ENCODE measurements around the gene ZNF275.

DNA sequence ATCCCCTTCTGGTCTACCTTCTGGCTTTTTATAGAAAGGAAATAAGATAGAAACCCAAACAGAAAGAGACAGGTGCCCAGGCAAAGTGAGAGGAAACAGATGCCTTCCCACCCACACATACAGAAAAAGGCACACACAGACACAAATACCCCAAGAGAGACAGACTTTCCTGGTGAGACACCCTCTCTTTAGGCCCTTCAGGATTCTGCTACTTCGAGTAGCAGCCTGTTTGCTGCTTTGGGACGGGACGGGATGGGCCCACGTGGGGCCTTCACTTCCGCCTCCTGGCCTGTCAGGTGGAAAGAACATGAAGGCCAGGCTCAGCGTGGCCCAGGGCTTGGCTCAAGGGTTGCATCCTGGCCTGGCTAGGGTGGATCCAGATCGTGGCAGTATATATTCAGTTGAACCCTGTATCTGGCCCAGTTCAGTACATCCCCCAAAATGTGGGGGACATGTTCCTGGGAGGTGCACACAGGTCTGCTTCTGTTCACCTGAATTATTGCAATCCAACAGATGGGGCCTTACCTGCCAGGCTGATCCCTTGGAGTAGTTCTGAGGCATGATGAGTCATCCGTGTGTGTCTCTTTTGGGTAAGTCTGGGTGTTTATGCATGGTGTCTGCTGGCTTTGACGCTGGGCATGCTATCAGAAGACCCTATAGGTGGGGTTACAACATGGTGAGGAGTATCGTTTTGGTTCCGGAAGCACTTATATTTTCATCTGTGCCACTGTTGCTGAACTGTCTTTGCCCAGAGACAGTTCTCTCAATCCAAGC, 2.4 kb downstream of the ZNF275 start:
- TF ChIP-seq, protein P1, sequence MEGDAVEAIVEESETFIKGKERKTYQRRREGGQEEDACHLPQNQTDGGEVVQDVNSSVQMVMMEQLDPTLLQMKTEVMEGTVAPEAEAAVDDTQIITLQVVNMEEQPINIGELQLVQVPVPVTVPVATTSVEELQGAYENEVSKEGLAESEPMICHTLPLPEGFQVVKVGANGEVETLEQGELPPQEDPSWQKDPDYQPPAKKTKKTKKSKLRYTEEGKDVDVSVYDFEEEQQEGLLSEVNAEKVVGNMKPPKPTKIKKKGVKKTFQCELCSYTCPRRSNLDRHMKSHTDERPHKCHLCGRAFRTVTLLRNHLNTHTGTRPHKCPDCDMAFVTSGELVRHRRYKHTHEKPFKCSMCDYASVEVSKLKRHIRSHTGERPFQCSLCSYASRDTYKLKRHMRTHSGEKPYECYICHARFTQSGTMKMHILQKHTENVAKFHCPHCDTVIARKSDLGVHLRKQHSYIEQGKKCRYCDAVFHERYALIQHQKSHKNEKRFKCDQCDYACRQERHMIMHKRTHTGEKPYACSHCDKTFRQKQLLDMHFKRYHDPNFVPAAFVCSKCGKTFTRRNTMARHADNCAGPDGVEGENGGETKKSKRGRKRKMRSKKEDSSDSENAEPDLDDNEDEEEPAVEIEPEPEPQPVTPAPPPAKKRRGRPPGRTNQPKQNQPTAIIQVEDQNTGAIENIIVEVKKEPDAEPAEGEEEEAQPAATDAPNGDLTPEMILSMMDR (IDR thresholded peaks at IDR 0.05; ENCODE audit: poor library complexity), result no peak
- TF ChIP-seq EZH2 (IDR thresholded peaks at IDR 0.05; ENCODE audit: borderline replicate concordance) (no peak), EZH2phosphoT487 (IDR thresholded peaks at IDR 0.05; ENCODE audit: low read depth, severe bottlenecking, unreplicated experiment) (no peak)

All from hepatocyte (in vitro differentiated cells).